HG02610 (cell line): Measurements from ENCODE around the gene MED13L.

Experiments
- ATAC-seq: cut with Tn5 transposase; IDR thresholded peaks from one replicate; pipeline ENCODE4 v1.9.1; 2021; ENCODE audit warnings: mild to moderate bottlenecking, moderate library complexity; ENCODE audit not compliant: unreplicated experiment

Gene MED13L

GRCh38 chr12:116216022-116216756 lies 61.3 kb downstream of the MED13L start:
- no peak for ATAC-seq

GRCh38 chr12:116215023-116215422 lies 62.5 kb downstream of the MED13L start:
- no peak for ATAC-seq

- no peak for ATAC-seq
Observed at GRCh38 chr12:116213885-116214527, 63.5 kb downstream of the MED13L start.

GRCh38 chr12:116213014-116213413 lies 64.5 kb downstream of the MED13L start:
- ATAC-seq, result no peak

- ATAC-seq, result no peak
Observed at GRCh38 chr12:116210762-116211161, 66.7 kb downstream of the MED13L start.

- ATAC-seq, result no peak
Observed at GRCh38 chr12:116210131-116210530, 67.4 kb downstream of the MED13L start.

- ATAC-seq, result no peak
Observed at GRCh38 chr12:116209503-116209902, 68.0 kb downstream of the MED13L start.

GRCh38 chr12:116207274-116207673 lies 70.2 kb downstream of the MED13L start:
- no peak for ATAC-seq

GRCh38 chr12:116206828-116207227 lies 70.7 kb downstream of the MED13L start:
- ATAC-seq, result no peak

GRCh38 chr12:116204785-116205184 lies 72.7 kb downstream of the MED13L start:
- ATAC-seq, result no peak

GRCh38 chr12:116204169-116204568 lies 73.3 kb downstream of the MED13L start:
- ATAC-seq, result no peak

- ATAC-seq, result no peak
Observed at GRCh38 chr12:116202940-116203339, 74.6 kb downstream of the MED13L start.

GRCh38 chr12:116202433-116202832 lies 75.1 kb downstream of the MED13L start:
- ATAC-seq, result no peak

- no peak for ATAC-seq
Observed at GRCh38 chr12:116201908-116202307, 75.6 kb downstream of the MED13L start.

- no peak for ATAC-seq
Observed at GRCh38 chr12:116201359-116201758, 76.1 kb downstream of the MED13L start.

GRCh38 chr12:116200812-116201211 lies 76.7 kb downstream of the MED13L start:
- ATAC-seq, result no peak

- ATAC-seq, result no peak
Observed at GRCh38 chr12:116199160-116199706, 78.3 kb downstream of the MED13L start.

- no peak for ATAC-seq
Observed at GRCh38 chr12:116196752-116197718, 80.5 kb downstream of the MED13L start.

- ATAC-seq, result no peak
Observed at GRCh38 chr12:116196226-116196625, 81.3 kb downstream of the MED13L start.

- ATAC-seq, result peak; percentile 61
Observed at GRCh38 chr12:116194935-116195431, 82.5 kb downstream of the MED13L start.

GRCh38 chr12:116189692-116190091 lies 87.8 kb downstream of the MED13L start:
- ATAC-seq, result no peak
